Nasal cavity respiratory epithelium epithelial cell of viscerocranial mucosa (primary cell): Measurements from ENCODE around the gene NSFL1C. TPM values are rescaled to one million over a fixed set of nuclear protein-coding genes. Genes with fewer than 3 reads are reported as not detected.

Source experiments
- total RNA-seq: library from RNA; depleted of rRNA; stranded (reverse); fragments of >200 nt; gene quantifications from 2 replicates; pipeline ENCODE4 v1.2.3, GENCODE V29; 2014

The NSFL1C gene
- 19.1 and 39.6 TPM in 2 replicates for total RNA-seq

DNA sequence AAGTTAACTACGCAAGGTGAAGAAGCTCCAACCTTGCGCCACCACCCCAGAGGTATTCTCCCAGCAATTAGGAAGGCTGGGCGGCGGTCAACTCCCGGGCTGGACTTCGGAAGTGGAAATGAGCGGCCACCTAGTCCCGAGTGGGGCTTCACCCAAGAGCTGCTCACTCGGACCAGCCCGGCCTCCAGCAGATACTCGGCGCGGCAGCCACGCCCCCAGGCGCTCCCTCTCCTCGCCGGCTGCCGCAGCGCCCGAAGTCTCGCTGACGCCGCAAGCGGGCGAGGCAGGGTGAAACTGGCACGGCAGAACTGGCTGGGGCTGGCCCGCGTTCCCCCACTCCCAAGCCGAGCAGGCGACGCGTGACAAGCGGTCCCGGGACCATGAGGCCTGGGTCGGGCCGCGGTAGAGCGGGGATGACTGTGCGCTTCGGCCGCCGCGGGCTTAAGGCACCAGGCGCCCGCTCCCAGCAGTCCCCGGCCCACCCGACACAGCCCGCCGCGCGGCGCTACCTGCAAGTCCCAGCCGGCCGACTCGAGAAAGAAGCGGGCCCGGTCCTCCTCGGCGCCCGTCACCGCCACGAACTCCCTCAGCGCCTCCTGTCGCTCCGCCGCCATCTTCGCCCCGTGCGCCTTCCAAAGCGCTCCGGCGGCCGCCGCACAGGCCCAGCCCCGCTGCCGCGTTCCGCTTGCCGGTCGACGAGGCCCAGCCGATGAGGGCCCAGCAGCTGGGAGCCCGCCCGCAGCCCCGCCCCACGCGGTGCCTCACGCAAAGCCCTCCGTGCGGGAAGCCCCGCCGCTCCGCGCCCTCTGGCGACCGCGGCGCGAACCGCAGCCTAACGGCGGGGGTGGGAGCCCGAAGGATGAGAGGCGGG, at the start of gene NSFL1C:
Gene NSFL1C, minus strand, starts transcription at position 639 of the 871 bp plus-strand sequence. Its CDS starts 25 bp downstream, at position 614.

GRCh38 chr20:1491281-1491840, 24.7 kb upstream of the NSFL1C start, which contains the start of gene SIRPB2:
SIRPB2 (minus strand) TSS chr20:1491420; CDS start chr20:1491359, 61 bp downstream.

DNA sequence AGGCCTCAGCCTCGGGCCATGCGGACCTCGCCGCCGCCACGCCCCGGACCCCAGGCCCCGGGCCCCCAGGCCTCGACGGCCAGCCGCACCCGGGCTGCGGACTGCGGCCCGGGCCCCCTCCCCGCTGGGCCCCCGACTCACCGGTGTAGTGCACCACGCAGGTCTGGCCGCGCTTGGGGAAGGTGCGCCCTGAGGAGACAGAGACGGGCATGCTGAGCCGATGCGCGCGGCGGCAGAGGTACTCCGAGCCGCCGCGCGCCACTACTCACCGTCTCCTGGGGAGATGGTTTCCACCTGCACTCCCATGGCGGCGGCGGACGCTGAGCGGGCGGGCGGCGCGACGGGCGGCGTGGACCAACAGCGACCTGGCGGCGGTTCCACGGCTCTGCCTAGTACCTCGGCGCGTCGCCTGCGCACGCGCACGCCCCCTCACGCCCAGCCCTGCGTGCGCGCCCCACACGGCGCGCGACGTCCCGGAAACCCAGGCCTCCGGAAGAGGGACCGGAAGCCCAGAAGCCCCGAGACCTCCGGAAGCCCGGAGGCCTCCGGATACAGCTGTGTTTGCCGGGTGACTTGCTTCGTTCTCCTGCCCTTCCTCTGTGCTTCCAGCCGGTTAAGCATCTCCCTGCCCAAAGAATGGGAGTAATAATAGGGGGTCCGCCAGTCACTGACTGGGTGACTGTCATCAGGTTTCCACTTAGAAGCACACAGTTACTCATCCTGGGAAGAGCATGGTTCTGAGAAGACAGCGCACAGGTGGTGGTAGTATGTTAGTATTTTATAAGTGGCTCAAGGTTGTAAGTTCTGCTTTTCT, 73.7 kb downstream of the NSFL1C start, which contains the start of gene FKBP1A:
Gene FKBP1A, minus strand, starts transcription at position 362 of the 814 bp plus-strand sequence. Its CDS starts 56 bp downstream, at position 306.

Other genes starting within 250 kb of the NSFL1C start
- not detected in 2 replicates for gene RAD21L1, start 240.8 kb downstream of the NSFL1C start, total RNA-seq
- 4.1 and 9.9 TPM in 2 replicates for gene SNPH, start 200.6 kb downstream of the NSFL1C start, total RNA-seq
- 23.1 and 65.3 TPM in 2 replicates for gene SDCBP2, start 137.7 kb downstream of the NSFL1C start, total RNA-seq
- 89.5 and 116 TPM in 2 replicates for gene FKBP1A, start 73.8 kb downstream of the NSFL1C start, total RNA-seq
- under 0.01 and 0.21 TPM in 2 replicates for gene SIRPB2, start 24.6 kb upstream of the NSFL1C start, total RNA-seq
- gene SIRPD, start 90.9 kb upstream of the NSFL1C start, total RNA-seq, result not detected in 2 replicates
- gene SIRPB1, start 153.2 kb upstream of the NSFL1C start, total RNA-seq, result not detected in 2 replicates
- gene SIRPG, start 190.9 kb upstream of the NSFL1C start, total RNA-seq, result not detected in 2 replicates